ENCODE data around the gene CTNNBL1. TPM values are rescaled to one million over a fixed set of nuclear protein-coding genes. Genes with fewer than 3 reads are reported as not detected.
"Not testable (repeated sequence)": the region's sequence is repeated elsewhere in the genome, so short reads cannot be mapped to it uniquely, and the experiment has no call there.

Gene CTNNBL1
- total and polyA plus RNA-seq, 12 donors, result 5.5 to 75.5 (median 37.7) TPM

DNA sequence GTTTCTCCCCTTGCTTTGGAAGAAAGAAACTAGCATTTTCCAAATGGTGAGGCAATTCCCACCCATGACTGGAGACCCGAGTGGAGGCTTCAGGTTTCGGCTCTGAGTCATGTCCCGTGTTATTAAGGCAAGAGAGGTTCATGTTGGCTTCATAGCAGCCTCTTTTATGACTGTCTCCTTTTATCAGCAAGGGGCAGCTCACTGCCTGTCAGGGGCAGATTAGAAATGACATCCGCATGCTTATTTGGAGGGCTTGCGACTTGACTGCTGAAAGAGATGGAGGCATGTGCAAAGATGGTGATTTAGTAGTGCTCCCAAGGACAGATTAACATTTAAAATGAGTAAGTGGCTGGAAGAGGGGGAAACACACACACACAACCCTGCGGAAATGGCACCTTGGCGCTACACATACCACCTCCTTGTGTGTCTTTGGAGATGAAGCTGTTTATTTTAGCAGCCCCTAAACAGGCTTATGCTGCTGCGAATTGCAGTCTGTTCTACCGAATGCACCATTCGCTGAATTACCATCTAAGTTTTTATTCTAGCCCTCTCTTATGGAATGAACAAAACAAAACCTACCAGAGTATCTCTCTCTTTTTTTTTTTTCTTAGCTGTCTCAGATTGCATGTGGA, 157.0 kb downstream of the CTNNBL1 start:
- no peak overlapping the region for H3K4me3 ChIP-seq
- TF ChIP-seq POLR2A (IDR thresholded peaks at IDR 0.05) (no peak), CTCF (IDR thresholded peaks at IDR 0.05) (no peak)
- 74 to 96% (median 75%) methylated on average over 10 of the region's 10 CpGs for WGBS, 4 donors
- no peaks in the 10 kb centered on the region for H3K4me1 ChIP-seq (replicated peaks in 1 of 2)
- intact Hi-C loops (cut with DNase I), result no loop called here
- H3K36me3 ChIP-seq (replicated peaks in 1 of 2), result no peaks in the 10 kb centered on the region
- no peak overlapping the region for H3K27ac ChIP-seq
- no peaks in the 10 kb centered on the region for H3K9me3 ChIP-seq (replicated peaks in 1 of 3)
- no peaks in the 10 kb centered on the region for H3K27me3 ChIP-seq
- no peak for DNase-seq

- no peaks in the 10 kb centered on the region for H3K36me3 ChIP-seq (replicated peaks in 1 of 2)
- H3K4me1 ChIP-seq (replicated peaks in 1 of 2), result no peaks in the 10 kb centered on the region
- intact Hi-C loops (cut with DNase I), result no loop called here
- H3K9me3 ChIP-seq (replicated peaks in 1 of 3), result no peaks in the 10 kb centered on the region
- H3K4me3 ChIP-seq, result no peak overlapping the region
- no peak for TF ChIP-seq POLR2A (IDR thresholded peaks at IDR 0.05)
- TF ChIP-seq CTCF (IDR thresholded peaks at IDR 0.05), result no peak
- no peaks in the 10 kb centered on the region for H3K27me3 ChIP-seq
- no peak overlapping the region for H3K27ac ChIP-seq
- 89 to 98% (median 92%) methylated on average over 6 of the region's 6 CpGs for whole genome bisulfite sequencing, 4 donors
- DNase-seq, result no peak
Measured at GRCh38 chr20:37852666-37853065, 158.8 kb downstream of the CTNNBL1 start.

- intact Hi-C loops (cut with DNase I), result no loop called here
- H3K36me3 ChIP-seq (replicated peaks in 1 of 2), result no peaks in the 10 kb centered on the region
Measured at GRCh38 chr20:37853823-37854375, 160.1 kb downstream of the CTNNBL1 start.

DNA sequence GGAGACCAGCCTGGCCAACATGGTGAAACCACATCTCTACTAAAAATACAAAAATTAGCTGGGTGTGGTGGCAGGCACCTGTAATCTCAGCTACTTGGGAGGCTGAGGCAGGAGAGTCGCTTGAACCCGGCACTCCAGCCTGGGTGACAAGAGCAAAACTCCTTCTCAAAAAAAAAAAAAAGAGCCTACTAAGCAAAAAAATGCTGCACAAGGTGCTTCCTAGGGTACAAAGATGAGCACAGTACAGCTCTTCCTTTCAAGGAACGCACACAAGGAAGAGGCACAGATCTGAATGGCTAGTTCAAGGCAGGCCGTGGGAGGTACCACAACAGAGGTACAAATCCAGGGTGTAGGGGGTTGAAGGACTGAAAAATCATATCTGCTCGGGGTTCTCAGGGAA, 162.2 kb downstream of the CTNNBL1 start:
- H3K9me3 ChIP-seq (replicated peaks in 1 of 3); H3K4me1 ChIP-seq (replicated peaks in 1 of 2); H3K27me3 ChIP-seq; DNase-seq; intact Hi-C loops (cut with DNase I); H3K4me3 ChIP-seq; H3K36me3 ChIP-seq (replicated peaks in 1 of 2); H3K27ac ChIP-seq: not testable (repeated sequence)
- WGBS, 4 donors, result 94 to 100% (median 98%) methylated on average over 5 of the region's 5 CpGs

More at GRCh38 chr20:37853823-37854375, 160.1 kb downstream of the CTNNBL1 start:
- 89 to 97% (median 94%) methylated on average over 2 of the region's 2 CpGs for WGBS, 4 donors
- Histone ChIP-seq H3K4me1 (replicated peaks in 1 of 2) (no peaks in the 10 kb centered on the region), H3K4me3 (no peak overlapping the region), H3K27me3 (no peaks in the 10 kb centered on the region), H3K27ac (no peak overlapping the region), H3K9me3 (replicated peaks in 1 of 3) (no peaks in the 10 kb centered on the region)
- TF ChIP-seq POLR2A (IDR thresholded peaks at IDR 0.05) (no peak), CTCF (IDR thresholded peaks at IDR 0.05) (no peak)
- DNase-seq, result no peak
